Endothelial cell of umbilical vein (primary cell): Measurements from ENCODE around the gene USF3. TPM values are rescaled to one million over a fixed set of nuclear protein-coding genes. Genes with fewer than 3 reads are reported as not detected.

ENCODE experiments used
- BruUV-seq: library from RNA; stranded (reverse); fragments of 400-500 nt; replicated peaks from 2 replicates; lab custom pipeline; 2021; lab: Mats Ljungman, UMichigan
- CTCF ChIA-PET: fragments of 300-600, 350-600 bp; sonication (Branson Sonifier 250); formaldehyde crosslinking; loops from one replicate; lab custom pipeline; 2021; ENCODE audit warnings: antibody characterized with exemption, inconsistent platforms; lab: Charles Lee
- POLR2A ChIA-PET: fragments of 300-600, 350-600 bp; sonication (Branson Sonifier 250); formaldehyde crosslinking; loops from one replicate; lab custom pipeline; 2021; ENCODE audit warnings: antibody characterized with exemption, inconsistent platforms; lab: Charles Lee
- DNase-seq: peaks from one replicate; pipeline ENCODE4 v3.0.0-alpha.2; 2011; ENCODE audit warnings: low read depth, low spot score
- FAIRE-seq: peaks from 2 replicates; lab custom pipeline; 2011; peaks lifted over from hg19 to GRCh38; lab: Jason Lieb, UNC
- H2AFZ ChIP-seq: 2 replicates; pipeline ENCODE4 v1.6.0; 2012; ENCODE audit warnings: low read depth, low read length, control low read depth, inconsistent platforms
- H3K27ac ChIP-seq: 2 replicates; pipeline ENCODE4 v1.5.1; 2011; ENCODE audit warnings: low read depth, mild to moderate bottlenecking, control low read depth, low read length, moderate library complexity; ENCODE audit not compliant: insufficient read depth
- H3K27me3 ChIP-seq, 2 experiments: 2 replicates each; pipeline versions ENCODE4 v1.6.0 to v1.6.1; 2011; ENCODE audit warnings: low read length in 2 of 2, mixed read lengths in 1 of 2; ENCODE audit not compliant: control insufficient read depth in 2 of 2, insufficient read depth in 2 of 2
- H3K36me3 ChIP-seq, 2 experiments: 2 replicates in 1 of 2; 3 replicates in 1 of 2; pipeline ENCODE4 v1.5.1; 2011; ENCODE audit warnings: low read length in 2 of 2, mild to moderate bottlenecking in 1 of 2, moderate library complexity in 1 of 2; ENCODE audit not compliant: control insufficient read depth in 2 of 2, insufficient read depth in 2 of 2; ENCODE audit errors: extremely low read depth in 1 of 2
- H3K4me1 ChIP-seq: 3 replicates; pipeline ENCODE4 v1.5.1; 2011; ENCODE audit warnings: mild to moderate bottlenecking, low read length; ENCODE audit not compliant: control insufficient read depth, insufficient read depth; ENCODE audit errors: extremely low read depth
- H3K4me2 ChIP-seq: 2 replicates; pipeline ENCODE4 v1.6.1; 2011; ENCODE audit warnings: low read length, control low read depth, mixed read lengths; ENCODE audit not compliant: insufficient read depth
- H3K4me3 ChIP-seq, 3 experiments: fragments of 200-600 bp in 1 of 3; sonication (generic), shearing (Covaris generic) in 1 of 3; replicated peaks in 1 of 3; 2 replicates each; pipeline ENCODE4 v1.5.1; 2011 to 2016; ENCODE audit warnings: control low read depth in 3 of 3, low read length in 3 of 3, mild to moderate bottlenecking in 2 of 3, inconsistent platforms in 1 of 3, low read depth in 1 of 3, moderate library complexity in 1 of 3; ENCODE audit not compliant: insufficient read depth in 1 of 3
- H3K79me2 ChIP-seq: 2 replicates; pipeline ENCODE4 v1.6.0; 2012; ENCODE audit warnings: low read length, inconsistent platforms; ENCODE audit not compliant: control insufficient read depth, insufficient read depth
- H3K9ac ChIP-seq: replicated peaks from 2 replicates; pipeline ENCODE3; 2011; ENCODE audit warnings: low read length, control low read depth; ENCODE audit not compliant: insufficient read depth; ENCODE audit errors: extremely low read depth
- H3K9me1 ChIP-seq: replicated peaks from 3 replicates; pipeline ENCODE4 v1.6.0; 2011; ENCODE audit warnings: mild to moderate bottlenecking, low read length; ENCODE audit not compliant: control insufficient read depth, insufficient read depth; ENCODE audit errors: extremely low read depth
- H3K9me3 ChIP-seq: replicated peaks from 2 replicates; pipeline ENCODE4 v1.5.1; 2012; ENCODE audit warnings: low read length, inconsistent platforms; ENCODE audit not compliant: control insufficient read depth, insufficient read depth
- H4K20me1 ChIP-seq: replicated peaks from 2 replicates; pipeline ENCODE3; 2011; ENCODE audit warnings: mild to moderate bottlenecking, low read length; ENCODE audit not compliant: control insufficient read depth, insufficient read depth; ENCODE audit errors: extremely low read depth
- EZH2 ChIP-seq: IDR thresholded peaks from 2 replicates; pipeline ENCODE4 v1.6.1; 2012; ENCODE audit warnings: borderline replicate concordance, low read depth, mild to moderate bottlenecking, moderate library complexity, low read length, inconsistent platforms; ENCODE audit not compliant: severe bottlenecking
- FOS ChIP-seq: IDR thresholded peaks from 2 replicates; pipeline ENCODE4 v1.6.1; 2011; ENCODE audit warnings: mild to moderate bottlenecking, low read length, moderate library complexity, borderline replicate concordance; ENCODE audit not compliant: insufficient read depth
- GATA2 ChIP-seq: IDR thresholded peaks from 2 replicates; pipeline ENCODE4 v1.7.0; 2011; ENCODE audit warnings: low read depth, mild to moderate bottlenecking, moderate library complexity, mixed read lengths, low read length; ENCODE audit not compliant: insufficient read length, insufficient read depth
- JUN ChIP-seq: IDR thresholded peaks from 2 replicates; pipeline ENCODE4 v1.6.1; 2011; ENCODE audit warnings: borderline replicate concordance, low read depth; ENCODE audit not compliant: insufficient read length, insufficient read depth
- MAX ChIP-seq: IDR thresholded peaks from 2 replicates; pipeline ENCODE4 v1.6.1; 2011; ENCODE audit not compliant: insufficient read depth, insufficient read length
- MYC ChIP-seq: IDR thresholded peaks from one replicate; pipeline ENCODE4 v1.6.1; 2011; ENCODE audit warnings: mild to moderate bottlenecking, low read depth, low read length
- POLR2A ChIP-seq: IDR thresholded peaks from 2 replicates; pipeline ENCODE4 v1.6.1; 2012; ENCODE audit warnings: low read depth, mild to moderate bottlenecking, control low read depth, low read length
- POLR2AphosphoS5 ChIP-seq: IDR thresholded peaks from 2 replicates; pipeline ENCODE4 v1.6.1; 2012; ENCODE audit warnings: low read depth, mild to moderate bottlenecking, control low read depth, low read length, moderate library complexity; ENCODE audit not compliant: insufficient read depth
- dilution Hi-C: fragments of 300-500 bp; cut with MboI; formaldehyde crosslinking; loops from one replicate; pipeline ENCODE4 v1.15.0; 2019; ENCODE audit warnings: low sequenced_read_pairs; ENCODE audit not compliant: extremely low pct_ligation_motif_present
- intact Hi-C: fragments of 100-400 bp; cut with micrococcal nuclease; formaldehyde crosslinking; loops from one replicate; pipeline ENCODE4 v1.10.0; 2022
- polyA plus RNA-seq, 4 experiments: library from polyadenylated mRNA; depleted of rRNA in 3 of 4; stranded (reverse) in 3 of 4; unstranded in 1 of 4; fragments of >200 nt; gene quantifications; 2 replicates each; pipeline versions ENCODE4 v1.2.1 to v1.2.3, GENCODE V29; 2011 to 2012; ENCODE audit warnings: missing spikeins in 1 of 4
- total RNA-seq: library from RNA; stranded (reverse); gene quantifications from 2 replicates; pipeline ENCODE4 v1.2.3, GENCODE V29; 2021
- TF ChIP-seq, protein P1 (sequence below), 2 donors: IDR thresholded peaks; 1 replicate in 1 of 2; 2 replicates in 1 of 2; pipeline ENCODE4 v1.5.1; 2011; ENCODE audit warnings: low read length in 2 of 2, mild to moderate bottlenecking in 2 of 2, moderate library complexity in 2 of 2, control low read depth in 1 of 2, inconsistent platforms in 1 of 2, low read depth in 1 of 2; ENCODE audit not compliant: insufficient read depth in 1 of 2; ENCODE audit errors: extremely low read depth in 1 of 2

USF3 gene
- total and polyA plus RNA-seq, 2 donors (not counting 3 experiments of a cell fraction or from before 2014, with no cell fraction given) = 7.0 to 10.5 TPM

- no peaks in the 10 kb centered on the region for H3K9me3 ChIP-seq
- intact Hi-C loops (no loop called here), dilution Hi-C loops (no loop called here)
- DNase-seq = no peak
- H3K9ac ChIP-seq = no peak overlapping the region
- peaks cover 0 to 8% of the 10 kb centered on the region in 2 experiments for H3K27me3 ChIP-seq
- no peaks in the 10 kb centered on the region for H3K79me2 ChIP-seq
- ChIA-PET CTCF (no interaction called here), POLR2A (no interaction called here)
- no peak overlapping the region for H2AFZ ChIP-seq
- no peaks in the 10 kb centered on the region for H3K9me1 ChIP-seq
- H3K4me2 ChIP-seq = no peak overlapping the region
- no peak for TF ChIP-seq JUN
- TF ChIP-seq POLR2AphosphoS5 = no peak
- TF ChIP-seq MAX = no peak
- no peak for TF ChIP-seq POLR2A
- no peak for TF ChIP-seq MYC
- TF ChIP-seq, protein P1, sequence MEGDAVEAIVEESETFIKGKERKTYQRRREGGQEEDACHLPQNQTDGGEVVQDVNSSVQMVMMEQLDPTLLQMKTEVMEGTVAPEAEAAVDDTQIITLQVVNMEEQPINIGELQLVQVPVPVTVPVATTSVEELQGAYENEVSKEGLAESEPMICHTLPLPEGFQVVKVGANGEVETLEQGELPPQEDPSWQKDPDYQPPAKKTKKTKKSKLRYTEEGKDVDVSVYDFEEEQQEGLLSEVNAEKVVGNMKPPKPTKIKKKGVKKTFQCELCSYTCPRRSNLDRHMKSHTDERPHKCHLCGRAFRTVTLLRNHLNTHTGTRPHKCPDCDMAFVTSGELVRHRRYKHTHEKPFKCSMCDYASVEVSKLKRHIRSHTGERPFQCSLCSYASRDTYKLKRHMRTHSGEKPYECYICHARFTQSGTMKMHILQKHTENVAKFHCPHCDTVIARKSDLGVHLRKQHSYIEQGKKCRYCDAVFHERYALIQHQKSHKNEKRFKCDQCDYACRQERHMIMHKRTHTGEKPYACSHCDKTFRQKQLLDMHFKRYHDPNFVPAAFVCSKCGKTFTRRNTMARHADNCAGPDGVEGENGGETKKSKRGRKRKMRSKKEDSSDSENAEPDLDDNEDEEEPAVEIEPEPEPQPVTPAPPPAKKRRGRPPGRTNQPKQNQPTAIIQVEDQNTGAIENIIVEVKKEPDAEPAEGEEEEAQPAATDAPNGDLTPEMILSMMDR (IDR thresholded peaks at IDR 0.05; ENCODE audit: extremely low read depth in 1 of 2, insufficient read depth in 1 of 2, low read depth in 1 of 2, low read length in 2 of 2) = no peak
- no peak for TF ChIP-seq EZH2
- no peak for TF ChIP-seq GATA2
- no peak for TF ChIP-seq FOS
- H3K4me1 ChIP-seq = no peaks in the 10 kb centered on the region
- H4K20me1 ChIP-seq = no peaks in the 10 kb centered on the region
- no TSS peak for BruUV-seq
- no peaks in the 10 kb centered on the region for H3K36me3 ChIP-seq
- no peak for FAIRE-seq
- no peak overlapping the region for H3K27ac ChIP-seq
- H3K4me3 ChIP-seq = no peak overlapping the region
Observed at GRCh38 chr3:113607219-113607596, 89.2 kb downstream of the USF3 start.
